Testis (tissue), 2 donors: ENCODE results near the gene LAP3.

Experiments
- CTCF ChIP-seq, 3 experiments: fragments of 450-650 bp in 2 of 3; fragments of 200-600 bp in 1 of 3; sonication (generic) in 1 of 3; IDR thresholded peaks; one replicate each; pipeline ENCODE4 v1.5.1; 2016 to 2019; ENCODE audit warnings: antibody characterized with exemption in 3 of 3, mild to moderate bottlenecking in 2 of 3, moderate library complexity in 1 of 3
- POLR2A ChIP-seq: fragments of 450-650 bp; IDR thresholded peaks from one replicate; pipeline ENCODE4 v1.6.1; 2017; ENCODE audit warnings: antibody characterized with exemption, mild to moderate bottlenecking, moderate library complexity

GRCh38 chr4:17574206-17574605 lies 2.8 kb upstream of the LAP3 start:
- TF ChIP-seq CTCF (IDR thresholded peaks at IDR 0.05) (no peak), POLR2A (no peak)
